ENCODE measurements around the gene CDC42EP3. TPM values are rescaled to one million over a fixed set of nuclear protein-coding genes. Genes with fewer than 3 reads are reported as not detected.

CDC42EP3 gene
- 10 to 100 TPM; 51.1 to 52.2 TPM for total RNA-seq

GRCh38 chr2:37671009-37671815, at the start of gene CDC42EP3:
TSS of gene CDC42EP3 (minus strand) at chr2:37671642. CDS start at chr2:37646587, 25,055 bp downstream.
- Mint-ChIP-seq H3K27me3 (no peaks in the 10 kb centered on the region), H3K4me1 (peaks cover 41% of the 10 kb centered on the region), H3K36me3 (ENCODE audit: low read depth) (peaks cover 39% of the 10 kb centered on the region)

GRCh38 chr2:37721201-37721560, 49.7 kb upstream of the CDC42EP3 start:
- DNase-seq, result no peak
- Mint-ChIP-seq H3K9me3 (peaks cover 5% of the 10 kb centered on the region), H3K4me1 (no peaks in the 10 kb centered on the region), H3K27ac (no peak overlapping the region), H3K4me3 (no peak overlapping the region), H3K27me3 (peaks cover 6% of the 10 kb centered on the region), H3K36me3 (ENCODE audit: low read depth) (peaks cover 8% of the 10 kb centered on the region)
- ChIA-PET CTCF (no interaction called here), POLR2A (no interaction called here)

More at GRCh38 chr2:37671009-37671815, at the start of gene CDC42EP3:
- ChIA-PET CTCF (interaction anchor here (0.6 to 2.4 kb wide), 16 partner anchors 12 to 553 kb away, joined by 3 to 14 read pairs (median 5); no protein-coding TSS in a partner anchor), POLR2A (interaction anchor here (0.8 to 4.5 kb wide), 33 partner anchors 9 to 405 kb away, joined by 3 to 36 read pairs (median 5); no protein-coding TSS in a partner anchor)
- Mint-ChIP-seq H3K27ac (peak within 1 kb of the TSS; percentile 81), H3K9me3 (no peaks in the 10 kb centered on the region), H3K4me3 (peak within 1 kb of the TSS; percentile 91)
- peak; percentile 76 for DNase-seq

- CTCF ChIA-PET, result no interaction called here
- no peaks in the 10 kb centered on the region for H3K4me1 Mint-ChIP-seq
Measured at GRCh38 chr2:37720533-37721200, 49.2 kb upstream of the CDC42EP3 start.

GRCh38 chr2:37718515-37719161, 47.2 kb upstream of the CDC42EP3 start:
- Mint-ChIP-seq H3K4me1 (peaks cover 11% of the 10 kb centered on the region), H3K9me3 (peaks cover 16% of the 10 kb centered on the region), H3K36me3 (ENCODE audit: low read depth) (peaks cover 22% of the 10 kb centered on the region), H3K27ac (no peak overlapping the region), H3K27me3 (peaks cover 9% of the 10 kb centered on the region), H3K4me3 (no peak overlapping the region)
- DNase-seq, result no peak
- POLR2A ChIA-PET, result no interaction called here
- CTCF ChIA-PET, result no interaction called here

More at GRCh38 chr2:37720533-37721200, 49.2 kb upstream of the CDC42EP3 start:
- POLR2A ChIA-PET, result no interaction called here
- Mint-ChIP-seq H3K9me3 (peaks cover 7% of the 10 kb centered on the region), H3K27me3 (peaks cover 8% of the 10 kb centered on the region), H3K36me3 (ENCODE audit: low read depth) (peaks cover 12% of the 10 kb centered on the region), H3K4me3 (no peak overlapping the region), H3K27ac (no peak overlapping the region)
- no peak for DNase-seq

GRCh38 chr2:37713258-37713700, 41.8 kb upstream of the CDC42EP3 start:
- Mint-ChIP-seq H3K4me1 (peaks cover 50% of the 10 kb centered on the region), H3K27me3 (peaks cover 8% of the 10 kb centered on the region), H3K9me3 (peaks cover 11% of the 10 kb centered on the region), H3K36me3 (ENCODE audit: low read depth) (peaks cover 28% of the 10 kb centered on the region), H3K27ac (peak overlapping the region; percentile 66), H3K4me3 (no peak overlapping the region)
- DNase-seq, result peak; percentile 25
- POLR2A ChIA-PET, result interaction anchor here (0.6 to 3.8 kb wide), 5 partner anchors 28 to 138 kb away, joined by 3 to 21 read pairs (median 4); partner anchors contain the start of gene CDC42EP3
- CTCF ChIA-PET, result interaction anchor here (1.1 to 1.3 kb wide), 2 partner anchors 64 to 164 kb away, joined by 3 to 4 read pairs; no protein-coding TSS in a partner anchor

GRCh38 chr2:37711831-37712230, 40.4 kb upstream of the CDC42EP3 start:
- H3K27me3 Mint-ChIP-seq, result peaks cover 5% of the 10 kb centered on the region

GRCh38 chr2:37711308-37711731, 39.9 kb upstream of the CDC42EP3 start:
- H3K4me3 Mint-ChIP-seq, result peak overlapping the region; percentile 9

More at GRCh38 chr2:37711831-37712230, 40.4 kb upstream of the CDC42EP3 start:
- CTCF ChIA-PET, result interaction anchor here (1.3 kb wide), 1 partner anchor 165 kb away, joined by 3 read pairs; no protein-coding TSS in a partner anchor
- peak overlapping the region; percentile 9 for H3K4me3 Mint-ChIP-seq
- peak overlapping the region; percentile 79 for H3K27ac Mint-ChIP-seq
- peaks cover 23% of the 10 kb centered on the region for H3K36me3 Mint-ChIP-seq (ENCODE audit: low read depth)
- H3K4me1 Mint-ChIP-seq, result peaks cover 59% of the 10 kb centered on the region
- POLR2A ChIA-PET, result interaction anchor here (1.1 to 3.8 kb wide), 4 partner anchors 28 to 140 kb away, joined by 4 to 21 read pairs (median 6); partner anchors contain the start of gene CDC42EP3
- no peak for DNase-seq
- peaks cover 11% of the 10 kb centered on the region for H3K9me3 Mint-ChIP-seq

GRCh38 chr2:37709111-37709510, 37.7 kb upstream of the CDC42EP3 start:
- Mint-ChIP-seq H3K9me3 (no peaks in the 10 kb centered on the region), H3K4me1 (peaks cover 65% of the 10 kb centered on the region), H3K27ac (no peak overlapping the region), H3K27me3 (no peaks in the 10 kb centered on the region), H3K4me3 (no peak overlapping the region), H3K36me3 (ENCODE audit: low read depth) (peaks cover 5% of the 10 kb centered on the region)
- DNase-seq, result no peak
- POLR2A ChIA-PET, result no interaction called here
- CTCF ChIA-PET, result no interaction called here

More at GRCh38 chr2:37711308-37711731, 39.9 kb upstream of the CDC42EP3 start:
- H3K36me3 Mint-ChIP-seq (ENCODE audit: low read depth), result peaks cover 21% of the 10 kb centered on the region
- H3K4me1 Mint-ChIP-seq, result peaks cover 64% of the 10 kb centered on the region
- peaks cover 11% of the 10 kb centered on the region for H3K9me3 Mint-ChIP-seq
- POLR2A ChIA-PET, result interaction anchor here (0.9 to 3.8 kb wide), 4 partner anchors 26 to 40 kb away, joined by 3 to 21 read pairs (median 6); partner anchors contain the start of gene CDC42EP3
- peak overlapping the region; percentile 79 for H3K27ac Mint-ChIP-seq
- peaks cover 3% of the 10 kb centered on the region for H3K27me3 Mint-ChIP-seq
- peak; percentile 78 for DNase-seq
- CTCF ChIA-PET, result no interaction called here

GRCh38 chr2:37708146-37708545, 36.7 kb upstream of the CDC42EP3 start:
- H3K27ac Mint-ChIP-seq, result no peak overlapping the region
- no peaks in the 10 kb centered on the region for H3K27me3 Mint-ChIP-seq
- peaks cover 58% of the 10 kb centered on the region for H3K4me1 Mint-ChIP-seq
- H3K9me3 Mint-ChIP-seq, result no peaks in the 10 kb centered on the region
- no peak for DNase-seq
- no peak overlapping the region for H3K4me3 Mint-ChIP-seq
- ChIA-PET CTCF (no interaction called here), POLR2A (no interaction called here)
- peaks cover 2% of the 10 kb centered on the region for H3K36me3 Mint-ChIP-seq (ENCODE audit: low read depth)

- POLR2A ChIA-PET, result no interaction called here
- Mint-ChIP-seq H3K27me3 (no peaks in the 10 kb centered on the region), H3K36me3 (ENCODE audit: low read depth) (no peaks in the 10 kb centered on the region), H3K4me1 (peaks cover 53% of the 10 kb centered on the region), H3K9me3 (no peaks in the 10 kb centered on the region), H3K4me3 (no peak overlapping the region), H3K27ac (no peak overlapping the region)
- no peak for DNase-seq
- CTCF ChIA-PET, result interaction anchor here (1.4 kb wide), 1 partner anchor 24 kb away, joined by 3 read pairs; no protein-coding TSS in a partner anchor
Measured at GRCh38 chr2:37707393-37707792, 36.0 kb upstream of the CDC42EP3 start.

- Mint-ChIP-seq H3K4me3 (no peak overlapping the region), H3K4me1 (peaks cover 46% of the 10 kb centered on the region), H3K27ac (no peak overlapping the region), H3K36me3 (ENCODE audit: low read depth) (peaks cover 7% of the 10 kb centered on the region), H3K9me3 (peaks cover 6% of the 10 kb centered on the region), H3K27me3 (no peaks in the 10 kb centered on the region)
- ChIA-PET CTCF (interaction anchor here (0.7 to 1.4 kb wide), 2 partner anchors 23 to 171 kb away, joined by 3 read pairs; no protein-coding TSS in a partner anchor), POLR2A (interaction anchor here (1.2 kb wide), 1 partner anchor 13 kb away, joined by 3 read pairs; no protein-coding TSS in a partner anchor)
- DNase-seq, result no peak
Measured at GRCh38 chr2:37706334-37707183, 35.1 kb upstream of the CDC42EP3 start.

GRCh38 chr2:37705191-37705590, 33.7 kb upstream of the CDC42EP3 start:
- peaks cover 32% of the 10 kb centered on the region for H3K4me1 Mint-ChIP-seq
- peaks cover 6% of the 10 kb centered on the region for H3K9me3 Mint-ChIP-seq
- no peak overlapping the region for H3K27ac Mint-ChIP-seq
- CTCF ChIA-PET, result no interaction called here
- no peak overlapping the region for H3K4me3 Mint-ChIP-seq
- H3K27me3 Mint-ChIP-seq, result no peaks in the 10 kb centered on the region
- POLR2A ChIA-PET, result no interaction called here
- DNase-seq, result no peak
- peaks cover 9% of the 10 kb centered on the region for H3K36me3 Mint-ChIP-seq (ENCODE audit: low read depth)
